ENCODE results near the gene FANCC. TPM values are rescaled to one million over a fixed set of nuclear protein-coding genes. Genes with fewer than 3 reads are reported as not detected.

FANCC gene
- total RNA-seq, 1 experiment from 2014 or later: 25.3 TPM

GRCh38 chr9:95147452-95148207 lies 169.9 kb downstream of the FANCC start:
- ChIA-PET CTCF (no interaction called here), POLR2A (ENCODE audit: low non-redundant PET) (interaction anchor here (0.5 kb wide), 1 partner anchor 364 kb away, joined by 3 read pairs; no protein-coding TSS in a partner anchor)
- TF ChIP-seq, protein P1, sequence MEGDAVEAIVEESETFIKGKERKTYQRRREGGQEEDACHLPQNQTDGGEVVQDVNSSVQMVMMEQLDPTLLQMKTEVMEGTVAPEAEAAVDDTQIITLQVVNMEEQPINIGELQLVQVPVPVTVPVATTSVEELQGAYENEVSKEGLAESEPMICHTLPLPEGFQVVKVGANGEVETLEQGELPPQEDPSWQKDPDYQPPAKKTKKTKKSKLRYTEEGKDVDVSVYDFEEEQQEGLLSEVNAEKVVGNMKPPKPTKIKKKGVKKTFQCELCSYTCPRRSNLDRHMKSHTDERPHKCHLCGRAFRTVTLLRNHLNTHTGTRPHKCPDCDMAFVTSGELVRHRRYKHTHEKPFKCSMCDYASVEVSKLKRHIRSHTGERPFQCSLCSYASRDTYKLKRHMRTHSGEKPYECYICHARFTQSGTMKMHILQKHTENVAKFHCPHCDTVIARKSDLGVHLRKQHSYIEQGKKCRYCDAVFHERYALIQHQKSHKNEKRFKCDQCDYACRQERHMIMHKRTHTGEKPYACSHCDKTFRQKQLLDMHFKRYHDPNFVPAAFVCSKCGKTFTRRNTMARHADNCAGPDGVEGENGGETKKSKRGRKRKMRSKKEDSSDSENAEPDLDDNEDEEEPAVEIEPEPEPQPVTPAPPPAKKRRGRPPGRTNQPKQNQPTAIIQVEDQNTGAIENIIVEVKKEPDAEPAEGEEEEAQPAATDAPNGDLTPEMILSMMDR (conservative IDR thresholded peaks at IDR 0.05; ENCODE audit: low read depth, low read length): no peak
- TF ChIP-seq EZH2 (IDR thresholded peaks at IDR 0.05; ENCODE audit: borderline replicate concordance, low read depth, low read length, poor library complexity, severe bottlenecking): no peak
- no TSS peak for BruUV-seq (replicated peaks)
- intact Hi-C loops (cut with micrococcal nuclease; ENCODE audit: unreplicated experiment): no loop called here
- Histone ChIP-seq H3K36me3 (ENCODE audit: insufficient read depth, low read length, poor library complexity, severe bottlenecking) (no peaks in the 10 kb centered on the region), H3K4me3 (ENCODE audit: low read depth, low read length, poor library complexity, severe bottlenecking) (no peak overlapping the region), H3K9me3 (ENCODE audit: low read depth, low read length, poor library complexity, severe bottlenecking) (no peaks in the 10 kb centered on the region), H3K27ac (ENCODE audit: low read depth, low read length, poor library complexity, severe bottlenecking) (no peak overlapping the region), H3K4me1 (ENCODE audit: insufficient read depth, low read length, poor library complexity, severe bottlenecking) (no peaks in the 10 kb centered on the region), H3K27me3 (replicated peaks; ENCODE audit: insufficient read depth, low read depth, low read length, poor library complexity) (no peaks in the 10 kb centered on the region)
- DNase-seq (ENCODE audit: low spot score): no peak

GRCh38 chr9:95143591-95144561 lies 173.6 kb downstream of the FANCC start:
- no peak overlapping the region for H3K27ac ChIP-seq (ENCODE audit: low read depth, low read length, poor library complexity, severe bottlenecking)

GRCh38 chr9:95142728-95143127 lies 174.8 kb downstream of the FANCC start:
- ChIA-PET CTCF (no interaction called here), POLR2A (ENCODE audit: low non-redundant PET) (no interaction called here)
- H3K4me3 ChIP-seq (ENCODE audit: low read depth, low read length, poor library complexity, severe bottlenecking): no peak overlapping the region
- DNase-seq (ENCODE audit: low spot score): no peak
- TF ChIP-seq, protein P1 (conservative IDR thresholded peaks at IDR 0.05; ENCODE audit: low read depth, low read length): no peak
- no peak for TF ChIP-seq EZH2 (IDR thresholded peaks at IDR 0.05; ENCODE audit: borderline replicate concordance, low read depth, low read length, poor library complexity, severe bottlenecking)
- H3K27me3 ChIP-seq (replicated peaks; ENCODE audit: insufficient read depth, low read depth, low read length, poor library complexity): no peaks in the 10 kb centered on the region
- H3K36me3 ChIP-seq (ENCODE audit: insufficient read depth, low read length, poor library complexity, severe bottlenecking): no peaks in the 10 kb centered on the region
- intact Hi-C loops (cut with micrococcal nuclease; ENCODE audit: unreplicated experiment): no loop called here
- H3K4me1 ChIP-seq (ENCODE audit: insufficient read depth, low read length, poor library complexity, severe bottlenecking): no peaks in the 10 kb centered on the region
- H3K27ac ChIP-seq (ENCODE audit: low read depth, low read length, poor library complexity, severe bottlenecking): no peak overlapping the region
- BruUV-seq (replicated peaks): no TSS peak
- no peaks in the 10 kb centered on the region for H3K9me3 ChIP-seq (ENCODE audit: low read depth, low read length, poor library complexity, severe bottlenecking)

More at GRCh38 chr9:95143591-95144561, 173.6 kb downstream of the FANCC start:
- no peaks in the 10 kb centered on the region for H3K4me1 ChIP-seq (ENCODE audit: insufficient read depth, low read length, poor library complexity, severe bottlenecking)
- no peaks in the 10 kb centered on the region for H3K27me3 ChIP-seq (replicated peaks; ENCODE audit: insufficient read depth, low read depth, low read length, poor library complexity)
- CTCF ChIA-PET: no interaction called here
- no peak for DNase-seq (ENCODE audit: low spot score)
- intact Hi-C loops (cut with micrococcal nuclease; ENCODE audit: unreplicated experiment): no loop called here
- no TSS peak for BruUV-seq (replicated peaks)
- POLR2A ChIA-PET (ENCODE audit: low non-redundant PET): no interaction called here
- H3K9me3 ChIP-seq (ENCODE audit: low read depth, low read length, poor library complexity, severe bottlenecking): no peaks in the 10 kb centered on the region
- TF ChIP-seq EZH2 (IDR thresholded peaks at IDR 0.05; ENCODE audit: borderline replicate concordance, low read depth, low read length, poor library complexity, severe bottlenecking): no peak
- TF ChIP-seq, protein P1 (conservative IDR thresholded peaks at IDR 0.05; ENCODE audit: low read depth, low read length): no peak
- H3K4me3 ChIP-seq (ENCODE audit: low read depth, low read length, poor library complexity, severe bottlenecking): no peak overlapping the region
- no peaks in the 10 kb centered on the region for H3K36me3 ChIP-seq (ENCODE audit: insufficient read depth, low read length, poor library complexity, severe bottlenecking)
